ENCODE results near the gene NCKAP5L.
"Not testable (repeated sequence)": the region's sequence is repeated elsewhere in the genome, so short reads cannot be mapped to it uniquely, and the experiment has no call there.

The NCKAP5L gene

DNA sequence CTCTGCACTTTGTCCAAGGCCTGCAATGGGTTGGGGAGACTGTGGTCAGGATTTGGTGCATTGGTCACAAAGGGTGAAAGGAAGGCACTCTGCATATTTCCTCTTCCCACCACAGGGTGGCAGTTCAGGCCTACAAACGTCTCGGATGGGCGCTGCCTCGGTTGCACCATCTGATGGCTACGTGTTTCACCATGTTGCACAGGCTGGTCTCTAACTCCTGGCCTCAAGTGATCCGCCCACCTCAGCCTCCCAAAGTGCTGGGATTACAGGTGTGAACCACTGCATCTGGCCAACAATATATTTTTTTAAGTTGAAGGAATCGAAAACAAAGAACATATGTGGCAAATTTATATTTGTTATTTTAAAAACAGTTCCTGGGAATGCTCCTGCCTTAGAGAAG is 51.8 kb downstream of the NCKAP5L start:
- DNase-seq: peak; percentile 49

DNA sequence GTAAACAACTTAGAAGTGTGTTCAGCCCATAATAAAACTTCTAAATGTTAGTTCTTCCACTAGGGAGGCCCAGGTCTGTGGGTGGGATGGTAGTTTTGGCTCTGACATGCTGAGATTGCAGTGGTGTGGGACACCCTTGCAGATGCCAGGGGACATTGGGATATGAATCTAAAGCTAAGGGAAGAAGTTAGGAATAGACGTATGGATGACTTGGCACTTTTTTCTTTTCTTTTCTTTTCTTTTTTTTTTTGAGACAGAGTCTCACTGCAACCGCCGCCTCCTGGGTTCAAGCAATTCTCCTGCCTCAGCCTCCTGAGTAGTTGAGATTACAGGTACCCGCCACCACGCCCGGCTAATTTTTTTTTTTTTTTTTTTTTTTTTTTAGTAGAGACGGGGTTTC is 55.1 kb downstream of the NCKAP5L start:
- not testable (repeated sequence) for DNase-seq

DNA sequence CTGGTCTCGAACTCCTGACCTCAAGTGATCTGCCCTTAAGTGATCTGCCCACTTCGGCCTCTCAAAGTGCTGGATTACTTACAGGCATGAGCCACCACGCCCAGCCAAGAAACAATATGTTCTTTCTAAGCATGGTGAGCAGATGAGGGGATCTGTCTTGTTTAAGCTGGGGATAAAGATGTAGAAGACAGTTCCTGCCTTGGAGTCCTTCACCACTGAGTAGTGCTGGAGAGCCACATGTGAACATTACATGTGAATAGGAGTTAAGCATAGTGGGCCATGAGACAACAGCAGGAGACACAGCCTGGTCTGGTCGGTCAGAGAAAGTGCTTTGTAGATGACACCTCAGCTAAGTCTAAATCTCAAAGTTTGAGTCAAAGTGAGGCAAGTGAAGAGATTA is 60.9 kb downstream of the NCKAP5L start:
- no peak for DNase-seq

DNA sequence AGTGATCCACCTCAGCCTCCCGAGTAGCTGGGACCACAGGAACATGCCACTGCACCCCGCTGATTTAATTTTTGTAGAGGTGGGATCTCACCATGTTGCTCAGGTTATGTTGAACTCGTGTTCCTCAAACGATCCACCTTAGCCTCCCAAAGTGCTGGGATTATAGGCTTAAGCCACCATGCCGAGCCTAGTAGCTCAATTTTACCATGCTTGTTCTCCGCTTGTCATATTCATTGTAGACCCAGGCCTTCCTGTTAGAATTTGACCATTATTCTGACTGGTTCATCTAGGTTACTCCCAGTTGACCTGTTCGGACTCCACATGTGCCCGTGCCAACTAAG is 62.1 kb downstream of the NCKAP5L start:
- no peak for DNase-seq

DNA sequence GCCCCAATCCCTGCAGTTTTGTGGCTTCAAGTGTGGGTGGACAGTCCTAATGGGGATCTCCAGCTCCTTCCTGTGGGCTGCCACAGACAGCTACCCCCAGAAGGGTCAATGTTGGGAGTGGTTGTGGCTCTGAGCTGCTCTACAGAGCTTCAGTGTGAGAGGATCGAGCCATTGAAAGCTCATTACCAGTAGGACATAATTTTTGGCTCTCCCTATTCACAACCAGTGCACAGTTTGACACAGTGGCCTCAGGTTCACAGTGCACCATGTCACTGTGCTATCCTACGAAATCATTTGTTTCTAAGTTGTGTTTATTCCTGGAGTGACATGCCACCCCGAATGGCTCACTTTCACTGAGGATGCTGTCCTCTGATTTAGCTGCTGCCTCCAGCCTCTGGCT is 64.1 kb downstream of the NCKAP5L start:
- DNase-seq: no peak

DNA sequence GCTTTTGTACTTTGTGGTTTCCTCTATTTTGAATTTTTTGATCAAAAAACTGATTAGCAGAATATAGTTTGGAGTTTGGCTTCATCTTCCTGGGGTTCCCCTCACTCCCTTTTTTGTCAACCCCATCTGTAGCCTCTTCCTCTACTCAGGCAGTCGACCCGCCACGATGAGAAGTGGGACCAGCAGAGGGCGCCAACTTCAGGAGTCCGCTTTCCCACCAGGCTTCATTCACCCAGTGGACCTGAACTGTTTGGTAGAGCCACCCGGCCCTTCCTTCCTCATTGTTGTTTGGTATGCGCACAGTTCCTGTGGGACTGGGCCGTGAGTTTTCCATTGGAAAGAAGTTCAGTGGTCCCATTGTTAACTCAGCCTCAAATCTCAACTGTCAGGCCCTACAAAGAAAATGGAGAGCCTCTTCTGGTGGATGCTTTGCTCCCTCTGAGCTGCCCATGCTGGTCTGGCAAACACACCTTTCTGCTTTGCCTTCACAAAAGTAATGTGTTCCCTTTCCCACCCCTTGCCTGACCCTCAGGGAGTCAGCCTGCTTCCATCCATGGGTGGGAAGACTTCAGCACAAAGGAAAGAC is 65.1 kb downstream of the NCKAP5L start:
- peak; percentile 76 for DNase-seq

DNA sequence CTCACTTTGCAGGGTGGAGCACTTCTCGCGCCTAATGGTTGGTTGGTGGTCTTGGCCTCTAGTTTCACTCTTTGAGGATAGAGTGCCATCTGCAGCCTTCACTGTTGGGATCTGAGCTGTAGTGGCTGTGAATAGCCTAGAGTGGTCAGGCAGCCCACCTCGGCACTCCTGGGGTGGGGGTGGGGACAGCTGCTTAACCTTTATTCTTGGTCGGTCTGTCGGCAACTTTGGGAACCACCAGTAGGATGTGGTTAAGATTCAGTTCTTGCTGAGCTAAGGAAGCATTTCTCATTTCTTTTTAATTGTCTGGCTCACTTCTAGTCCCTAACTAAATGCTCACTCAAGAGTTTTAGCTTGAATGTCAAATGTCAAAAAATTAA is 65.8 kb downstream of the NCKAP5L start:
- DNase-seq: no peak

DNA sequence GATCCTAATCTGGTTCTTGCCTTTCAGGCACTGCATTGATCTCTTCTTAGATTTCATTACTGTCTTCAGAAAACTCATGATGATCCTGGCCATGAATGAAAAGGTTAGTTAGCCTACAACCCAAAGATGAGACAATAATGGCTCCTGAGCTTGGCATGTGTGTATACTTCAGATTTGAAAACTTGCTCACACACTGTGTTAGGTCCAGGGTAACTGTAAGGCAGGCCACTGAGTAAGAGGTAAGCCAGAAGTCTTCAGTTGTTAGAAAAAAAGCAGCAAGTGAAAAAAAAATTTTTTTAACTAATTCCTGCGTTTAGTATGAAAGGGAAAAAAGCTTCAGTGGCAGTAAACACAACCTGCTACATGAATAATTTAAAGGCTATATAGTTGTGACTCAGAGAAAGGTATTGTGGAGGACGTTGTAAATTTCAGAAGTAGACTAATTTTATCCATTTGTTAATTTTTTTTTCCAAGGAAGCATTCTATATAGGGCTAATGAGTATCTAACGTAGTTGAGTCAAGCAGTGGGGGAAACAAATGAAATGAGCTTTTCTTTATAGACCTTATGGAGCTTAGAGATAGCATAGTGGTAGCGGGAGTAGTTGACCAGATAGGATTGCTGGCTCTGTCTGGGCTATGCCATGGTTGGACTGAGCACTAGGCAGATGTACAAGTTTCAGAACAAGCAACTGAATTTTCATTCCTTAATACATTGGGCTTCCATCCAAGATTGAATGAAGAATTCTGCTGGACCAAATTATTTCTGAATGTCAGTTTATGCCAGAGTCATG is 66.3 kb downstream of the NCKAP5L start:
- no peak for DNase-seq

DNA sequence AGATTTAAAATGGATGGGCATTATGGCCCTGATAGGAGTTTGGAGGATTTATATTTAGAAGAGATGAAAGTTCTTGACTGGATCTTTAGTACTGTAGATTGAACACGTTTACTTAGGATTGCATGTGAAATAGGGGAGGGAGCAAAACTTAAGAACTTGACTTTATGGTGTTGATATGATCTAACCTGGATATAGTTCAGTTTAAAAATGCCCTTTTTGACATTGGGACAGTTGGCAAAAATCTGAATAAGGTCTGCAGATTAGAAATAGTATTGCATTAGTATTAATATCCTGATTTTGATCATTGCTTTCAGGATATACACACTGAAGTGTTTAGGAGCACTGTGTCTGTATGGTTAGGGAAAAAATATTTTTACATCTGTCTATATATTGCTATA is 77.2 kb downstream of the NCKAP5L start:
- DNase-seq: no peak

DNA sequence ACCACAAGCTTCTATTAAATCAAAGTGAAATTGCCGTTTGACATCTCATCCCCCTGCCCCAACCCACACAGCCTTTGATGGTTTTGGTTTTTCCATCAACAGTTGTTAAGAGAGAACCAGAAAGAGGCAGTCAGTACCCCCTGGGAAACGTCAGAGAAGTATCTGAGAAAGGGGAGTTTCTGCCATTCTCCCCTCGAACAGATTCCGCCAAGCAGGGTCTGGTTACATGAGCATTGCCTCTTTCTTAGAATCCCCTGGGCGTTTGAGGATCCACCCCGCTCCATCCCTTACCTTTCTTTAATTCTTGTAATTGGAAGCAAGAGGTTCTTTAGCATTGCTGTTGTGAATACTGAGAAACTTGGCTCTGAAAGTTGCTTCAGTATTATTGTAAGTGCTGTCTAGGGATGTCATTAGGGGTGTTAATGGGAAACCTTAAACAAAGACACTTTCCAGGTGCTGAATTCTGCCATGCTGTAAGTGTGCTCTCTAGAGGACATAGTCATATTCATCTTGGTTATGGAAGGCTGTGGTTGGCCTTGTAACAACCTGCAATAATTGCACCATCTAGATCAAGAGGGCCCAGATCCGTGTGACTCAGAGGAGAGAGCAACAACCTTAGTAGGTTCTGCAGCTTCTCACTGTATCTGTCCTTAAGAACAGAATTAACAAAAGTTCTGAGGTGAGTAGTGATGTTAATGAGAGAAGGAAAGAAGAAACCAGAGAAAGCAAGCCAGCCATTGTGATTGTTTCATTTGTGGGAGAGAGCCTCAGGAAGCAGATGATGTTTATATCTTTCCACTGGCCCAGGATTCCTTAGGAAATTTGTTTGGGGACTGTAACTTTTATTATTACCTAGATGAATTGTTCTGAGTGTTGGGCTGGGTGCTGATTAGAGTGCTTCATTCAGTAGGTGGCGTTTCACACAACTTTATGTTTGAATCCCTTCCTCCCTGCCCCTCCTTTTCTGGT is 77.9 kb downstream of the NCKAP5L start:
- peak; percentile 63 for DNase-seq

DNA sequence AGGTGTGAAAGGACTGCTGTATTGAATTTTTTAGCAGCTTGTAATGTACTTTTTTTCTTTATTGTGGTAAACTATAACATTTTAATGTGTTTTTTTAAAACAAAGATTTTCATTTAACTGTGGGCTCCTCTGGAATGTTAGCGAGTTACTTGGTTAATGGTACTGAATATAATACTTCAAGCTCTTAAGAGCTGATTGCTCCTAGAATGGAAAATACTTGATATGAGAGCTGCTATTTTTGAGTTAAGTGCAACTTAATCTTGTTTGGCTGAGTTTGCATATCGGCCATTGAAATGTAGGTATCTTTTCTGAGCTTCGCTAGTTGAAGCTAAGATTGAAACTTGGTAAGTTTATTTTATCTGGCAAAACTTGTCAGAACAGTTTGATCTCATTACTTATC is 79.4 kb downstream of the NCKAP5L start:
- no peak for DNase-seq

DNA sequence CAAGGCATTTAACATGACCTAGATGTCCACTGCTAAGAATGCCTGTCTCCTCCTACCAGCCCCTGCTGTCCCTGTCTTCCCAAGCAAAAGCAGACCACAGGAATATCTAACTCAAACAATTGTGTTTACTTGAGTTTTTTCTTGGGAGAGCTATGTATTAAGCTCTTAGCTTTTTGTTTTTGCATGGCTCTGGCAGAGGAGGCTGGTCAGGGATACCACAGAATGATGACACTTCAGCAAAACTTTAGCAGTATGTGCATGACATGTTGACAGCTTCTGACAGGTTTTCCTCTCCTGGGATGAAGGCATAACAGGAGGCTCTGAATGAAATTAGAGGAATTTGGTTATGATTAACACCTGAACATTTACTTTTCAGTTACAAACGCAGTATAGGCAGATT is 79.9 kb downstream of the NCKAP5L start:
- no peak for DNase-seq

DNA sequence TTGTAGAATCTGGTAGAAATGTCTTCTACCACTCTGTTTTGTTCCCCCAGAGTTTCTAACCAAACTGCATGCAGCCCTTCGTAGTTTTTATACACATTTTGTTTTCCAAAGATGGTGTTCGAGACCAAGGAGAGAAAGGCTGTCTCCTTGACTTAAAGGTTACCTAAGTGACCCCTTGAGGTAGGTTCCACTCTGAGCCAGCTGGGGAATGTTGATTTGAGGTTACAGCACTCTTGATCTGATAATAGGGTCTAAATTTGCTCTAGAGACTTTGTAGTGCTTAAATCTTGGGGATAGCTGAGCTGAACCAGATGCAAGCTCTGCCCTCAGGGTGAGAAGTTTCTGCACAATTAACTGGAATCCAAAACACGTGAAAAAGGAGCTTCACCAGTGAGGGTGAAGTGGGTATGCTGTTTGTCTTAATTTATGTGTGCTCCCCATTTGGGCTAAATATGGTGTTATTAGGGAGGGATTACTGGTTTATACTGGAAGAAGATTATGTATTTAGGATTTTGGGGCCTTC is 83.8 kb downstream of the NCKAP5L start:
- DNase-seq: no peak

DNA sequence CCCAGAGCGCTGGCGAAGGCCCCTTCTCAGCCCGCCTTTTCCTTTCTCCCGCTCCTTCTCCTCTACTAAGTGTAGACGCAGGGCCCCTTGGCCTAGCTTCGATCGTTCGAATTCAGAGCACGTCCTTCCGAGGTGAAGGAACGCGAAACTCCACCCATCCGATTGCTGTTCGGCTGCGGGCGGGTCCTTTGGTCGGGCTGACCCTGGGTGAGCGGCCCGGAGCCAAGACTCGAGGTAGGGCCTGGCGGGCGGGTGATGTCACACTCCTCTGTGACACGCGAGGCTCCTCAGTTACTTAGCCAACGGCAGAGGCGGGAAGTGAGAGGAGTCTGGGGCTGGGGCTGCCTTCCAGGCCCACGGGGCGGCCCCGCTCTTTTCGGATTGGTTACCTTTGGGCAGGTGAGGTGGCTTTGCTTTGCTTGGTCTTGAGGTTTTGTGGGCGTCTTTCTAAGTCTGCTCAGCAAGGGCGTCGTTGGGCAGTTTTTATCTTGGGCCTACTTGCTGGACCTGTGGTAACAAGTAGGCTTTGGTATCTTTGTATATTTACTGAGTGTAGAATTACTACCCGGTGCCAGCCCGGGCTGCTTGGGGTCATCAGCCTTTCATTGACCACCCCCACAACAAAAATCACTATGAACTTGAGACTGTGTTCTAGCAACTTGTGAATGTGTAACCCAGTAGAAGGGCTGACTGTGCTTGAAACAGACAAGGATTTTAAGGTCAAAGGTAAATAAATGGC is 86.2 kb downstream of the NCKAP5L start:
- DNase-seq: peak; percentile 89

All from activated naive CD4-positive, alpha-beta T cell treated with anti-CD3 and anti-CD28 coated beads, Interleukin-2, amount 50 U/mL, for 16 hours (primary cell).